Stimulated activated naive B cell treated with anti-CD40 and anti-IgM and Interleukin-4, amounts not matched to agents 10 μg/mL and 1 μg/mL and 100 μg/mL, for 72 hours (primary cell): ENCODE data around the gene LMCD1.

ENCODE experiments used
- ATAC-seq, 2 donors: fragments of 150-1000 bp; cut with Tn5 transposase; replicated peaks; 2 replicates each; pipeline ENCODE4 v1.10.0; 2021; ENCODE audit warnings: moderate library complexity in 1 of 2
- DNase-seq: peaks from one replicate; pipeline ENCODE4 v3.0.0; 2021
- H3K27ac Mint-ChIP-seq: one replicate; pipeline ENCODE4 v1.8.0; 2022; ENCODE audit warnings: mild to moderate bottlenecking, mixed read lengths
- H3K27me3 Mint-ChIP-seq, 2 donors: one replicate each; pipeline ENCODE4 v1.8.0; 2022; ENCODE audit warnings: mixed read lengths in 2 of 2
- H3K36me3 Mint-ChIP-seq, 2 donors: one replicate each; pipeline ENCODE4 v1.8.0; 2022; ENCODE audit warnings: mixed read lengths in 2 of 2, mild to moderate bottlenecking in 1 of 2
- H3K4me1 Mint-ChIP-seq, 2 donors: one replicate each; pipeline ENCODE4 v1.8.0; 2022; ENCODE audit warnings: mixed read lengths in 2 of 2, mild to moderate bottlenecking in 1 of 2
- H3K4me3 Mint-ChIP-seq, 2 donors: one replicate each; pipeline ENCODE4 v1.8.0; 2022; ENCODE audit warnings: mild to moderate bottlenecking in 2 of 2, mixed read lengths in 2 of 2, moderate library complexity in 1 of 2
- H3K9me3 Mint-ChIP-seq, 2 donors: one replicate each; pipeline ENCODE4 v1.8.0; 2022; ENCODE audit warnings: mixed read lengths in 2 of 2, mild to moderate bottlenecking in 1 of 2

Gene LMCD1

DNA sequence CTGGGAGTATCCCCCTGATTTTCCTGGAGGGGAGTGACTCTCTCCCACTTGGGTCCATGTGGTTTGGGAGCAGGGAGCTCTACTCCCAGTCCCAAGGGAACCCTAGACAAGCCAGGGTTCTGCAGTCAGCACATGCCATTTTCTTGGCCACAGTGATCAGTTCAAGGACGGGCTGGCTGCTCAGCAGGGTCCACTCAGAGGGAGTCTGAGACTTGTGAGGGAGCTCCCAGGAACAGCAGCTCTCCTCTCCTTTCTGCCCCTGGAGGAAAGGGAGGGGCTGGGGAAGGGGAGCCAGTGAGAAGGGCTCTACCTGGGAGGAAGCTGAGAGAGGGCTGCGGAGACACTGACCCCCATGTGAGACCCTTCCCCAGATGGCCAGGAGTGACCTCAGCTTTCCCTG lies 29.1 kb upstream of the LMCD1 start:
- Mint-ChIP-seq H3K9me3 (no peaks in the 10 kb centered on the region), H3K36me3 (no peaks in the 10 kb centered on the region), H3K4me3 (no peak overlapping the region), H3K27ac (no peak overlapping the region), H3K4me1 (no peaks in the 10 kb centered on the region), H3K27me3 (peaks cover 0 to 4% of the 10 kb centered on the region in 2 donors)
- DNase-seq (no peak), ATAC-seq (no peak)

DNA sequence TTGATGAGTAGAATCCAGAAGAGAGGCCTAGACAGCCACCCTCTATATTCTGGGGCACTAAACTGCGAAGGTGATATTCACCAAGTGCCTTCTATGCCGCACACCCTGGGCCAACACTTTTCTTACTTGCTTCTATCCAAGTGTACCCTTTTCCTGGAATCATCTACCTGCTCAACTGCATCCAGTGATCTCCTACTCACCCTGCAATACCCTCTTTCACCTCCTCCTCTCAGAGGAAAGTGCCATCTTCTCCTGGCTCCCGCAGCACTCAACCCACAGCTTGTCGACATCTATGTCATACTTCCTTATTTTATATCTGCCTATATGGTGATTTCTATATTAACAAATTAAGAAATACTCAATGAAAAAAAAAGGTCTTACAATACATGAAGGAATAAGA lies 28.6 kb upstream of the LMCD1 start:
- H3K27me3 Mint-ChIP-seq: peaks cover 0 to 4% of the 10 kb centered on the region in 2 donors
- no peaks in the 10 kb centered on the region for H3K4me1 Mint-ChIP-seq
- ATAC-seq: no peak
- H3K27ac Mint-ChIP-seq: no peak overlapping the region
- H3K36me3 Mint-ChIP-seq: no peaks in the 10 kb centered on the region
- no peak for DNase-seq
- no peak overlapping the region for H3K4me3 Mint-ChIP-seq
- no peaks in the 10 kb centered on the region for H3K9me3 Mint-ChIP-seq

GRCh38 chr3:8473990-8474389 lies 27.6 kb upstream of the LMCD1 start:
- no peak overlapping the region for H3K4me3 Mint-ChIP-seq
- peaks cover 0 to 4% of the 10 kb centered on the region in 2 donors for H3K27me3 Mint-ChIP-seq
- no peaks in the 10 kb centered on the region for H3K4me1 Mint-ChIP-seq
- DNase-seq (no peak), ATAC-seq (no peak)
- H3K9me3 Mint-ChIP-seq: no peaks in the 10 kb centered on the region
- no peaks in the 10 kb centered on the region for H3K36me3 Mint-ChIP-seq
- H3K27ac Mint-ChIP-seq: no peak overlapping the region

DNA sequence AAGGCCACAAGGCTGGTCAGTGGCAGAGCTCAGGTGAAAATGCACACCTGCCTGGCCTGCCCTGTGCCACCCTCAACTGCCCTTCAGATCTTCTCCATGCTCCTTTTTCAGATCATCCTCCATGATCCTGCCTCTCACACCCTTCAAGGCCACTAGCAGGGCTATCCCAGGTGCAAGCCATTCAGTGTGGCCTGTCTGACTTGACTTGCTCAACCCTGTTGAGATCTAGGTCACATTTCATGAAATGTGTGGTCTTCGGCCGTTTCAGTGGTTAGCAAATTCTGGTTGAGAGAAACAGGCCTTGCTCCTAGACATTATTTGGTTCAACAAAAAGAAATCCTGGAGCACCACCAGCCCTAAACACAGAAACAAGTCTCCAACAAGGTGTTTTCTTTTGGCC lies 26.6 kb upstream of the LMCD1 start:
- Mint-ChIP-seq H3K27me3 (peaks cover 0 to 4% of the 10 kb centered on the region in 2 donors), H3K27ac (no peak overlapping the region), H3K9me3 (no peaks in the 10 kb centered on the region), H3K36me3 (no peaks in the 10 kb centered on the region), H3K4me3 (no peak overlapping the region), H3K4me1 (no peaks in the 10 kb centered on the region)
- no peak for ATAC-seq
- DNase-seq: no peak

GRCh38 chr3:8480699-8481098 lies 20.9 kb upstream of the LMCD1 start:
- Mint-ChIP-seq H3K36me3 (no peaks in the 10 kb centered on the region), H3K27me3 (peaks cover 0 to 2% of the 10 kb centered on the region in 2 donors), H3K4me1 (no peaks in the 10 kb centered on the region), H3K27ac (no peak overlapping the region), H3K4me3 (no peak overlapping the region), H3K9me3 (peaks cover 0 to 2% of the 10 kb centered on the region in 2 donors)
- DNase-seq (no peak), ATAC-seq (no peak)

DNA sequence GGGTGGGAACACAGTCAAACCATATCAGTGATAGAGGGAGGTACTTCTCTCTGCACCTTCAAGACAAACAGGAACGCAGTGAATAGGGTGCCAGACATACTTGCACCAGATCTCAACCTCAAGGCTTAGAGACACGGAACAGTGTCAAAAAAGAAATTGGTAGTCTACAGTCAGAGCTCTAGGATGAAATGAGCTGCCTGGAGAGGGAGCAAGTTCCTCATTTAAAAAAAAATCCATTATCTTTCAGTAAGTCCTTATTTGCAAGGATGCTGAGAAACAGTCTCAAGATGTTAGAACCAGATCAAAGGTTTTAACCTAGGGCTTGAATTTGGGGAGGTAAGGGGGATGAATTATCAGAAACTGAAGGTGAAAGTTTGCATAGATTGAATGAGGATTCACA lies 20.2 kb upstream of the LMCD1 start:
- Mint-ChIP-seq H3K36me3 (no peaks in the 10 kb centered on the region), H3K4me1 (no peaks in the 10 kb centered on the region), H3K27me3 (no peaks in the 10 kb centered on the region), H3K27ac (no peak overlapping the region), H3K9me3 (peaks cover 0 to 2% of the 10 kb centered on the region in 2 donors), H3K4me3 (no peak overlapping the region)
- DNase-seq: no peak
- ATAC-seq: no peak

- Mint-ChIP-seq H3K36me3 (no peaks in the 10 kb centered on the region), H3K4me3 (no peak overlapping the region), H3K9me3 (peaks cover 0 to 2% of the 10 kb centered on the region in 2 donors), H3K27ac (no peak overlapping the region), H3K27me3 (no peaks in the 10 kb centered on the region), H3K4me1 (no peaks in the 10 kb centered on the region)
- DNase-seq: no peak
- ATAC-seq: no peak
Measured at GRCh38 chr3:8482263-8482662, 19.4 kb upstream of the LMCD1 start.

DNA sequence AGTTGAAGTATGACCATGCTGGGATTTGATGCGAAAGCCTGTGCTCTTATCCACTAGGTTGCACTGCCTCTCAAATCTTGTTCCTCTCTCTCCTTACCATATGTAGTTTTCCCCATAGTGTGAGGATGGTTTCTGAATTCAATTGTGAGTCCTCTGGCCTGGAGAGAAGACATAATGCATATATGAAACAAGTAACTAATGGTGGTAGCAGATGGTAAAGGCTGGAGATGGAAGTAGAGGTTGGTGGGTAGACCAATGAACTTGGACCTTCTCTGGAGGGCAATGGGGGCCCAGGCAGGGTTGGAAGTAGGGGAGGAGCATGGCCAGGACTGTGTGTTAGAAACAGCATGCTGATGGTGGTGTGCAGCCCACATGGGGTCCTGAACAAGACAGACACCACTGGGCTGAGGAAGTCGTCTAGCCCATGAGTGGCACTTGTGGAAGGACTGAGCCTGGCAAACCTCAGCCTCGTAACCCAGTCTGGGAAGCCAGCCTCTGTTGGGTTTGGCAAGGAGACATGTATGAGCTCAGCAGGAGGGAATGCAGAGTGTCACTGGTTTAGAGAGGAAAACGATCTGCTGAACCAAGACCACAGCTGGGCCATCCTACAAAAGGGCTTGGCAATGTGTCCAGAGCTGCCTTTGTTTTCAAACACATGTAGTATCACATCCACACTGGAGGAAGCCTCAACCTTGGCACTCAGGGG lies 18.5 kb upstream of the LMCD1 start:
- H3K4me3 Mint-ChIP-seq: no peak overlapping the region
- peaks cover 2 to 3% of the 10 kb centered on the region in 2 donors for H3K9me3 Mint-ChIP-seq
- no peak overlapping the region for H3K27ac Mint-ChIP-seq
- H3K36me3 Mint-ChIP-seq: no peaks in the 10 kb centered on the region
- ATAC-seq (no peak), DNase-seq (no peak)
- H3K4me1 Mint-ChIP-seq: no peaks in the 10 kb centered on the region
- no peaks in the 10 kb centered on the region for H3K27me3 Mint-ChIP-seq

GRCh38 chr3:8484409-8485140 lies 17.0 kb upstream of the LMCD1 start:
- ATAC-seq (no peak), DNase-seq (no peak)
- H3K9me3 Mint-ChIP-seq: peaks cover 2 to 3% of the 10 kb centered on the region in 2 donors
- no peaks in the 10 kb centered on the region for H3K4me1 Mint-ChIP-seq
- H3K4me3 Mint-ChIP-seq: no peak overlapping the region
- H3K27me3 Mint-ChIP-seq: no peaks in the 10 kb centered on the region
- H3K36me3 Mint-ChIP-seq: no peaks in the 10 kb centered on the region
- no peak overlapping the region for H3K27ac Mint-ChIP-seq

- peaks cover 2 to 3% of the 10 kb centered on the region in 2 donors for H3K9me3 Mint-ChIP-seq
- no peak for DNase-seq
- no peak overlapping the region for H3K4me3 Mint-ChIP-seq
- ATAC-seq: no peak
- no peaks in the 10 kb centered on the region for H3K4me1 Mint-ChIP-seq
- no peak overlapping the region for H3K27ac Mint-ChIP-seq
- H3K36me3 Mint-ChIP-seq: no peaks in the 10 kb centered on the region
- no peaks in the 10 kb centered on the region for H3K27me3 Mint-ChIP-seq
Measured at GRCh38 chr3:8485141-8485870, 16.3 kb upstream of the LMCD1 start.

GRCh38 chr3:8485943-8486342 lies 15.7 kb upstream of the LMCD1 start:
- H3K4me1 Mint-ChIP-seq: no peaks in the 10 kb centered on the region
- H3K4me3 Mint-ChIP-seq: no peak overlapping the region

GRCh38 chr3:8486434-8486833 lies 15.2 kb upstream of the LMCD1 start:
- no peak for ATAC-seq

More at GRCh38 chr3:8485943-8486342, 15.7 kb upstream of the LMCD1 start:
- Mint-ChIP-seq H3K36me3 (no peaks in the 10 kb centered on the region), H3K27ac (no peak overlapping the region), H3K27me3 (peaks cover 0 to under 1% of the 10 kb centered on the region in 2 donors), H3K9me3 (peaks cover 2 to 3% of the 10 kb centered on the region in 2 donors)
- no peak for ATAC-seq
- DNase-seq: no peak

GRCh38 chr3:8486936-8487335 lies 14.7 kb upstream of the LMCD1 start:
- DNase-seq: no peak
- Mint-ChIP-seq H3K27me3 (peaks cover 3 to 6% of the 10 kb centered on the region in 2 donors), H3K4me3 (no peak overlapping the region), H3K9me3 (peaks cover 2 to 3% of the 10 kb centered on the region in 2 donors), H3K36me3 (no peaks in the 10 kb centered on the region), H3K4me1 (no peaks in the 10 kb centered on the region), H3K27ac (no peak overlapping the region)
- no peak for ATAC-seq

More at GRCh38 chr3:8486434-8486833, 15.2 kb upstream of the LMCD1 start:
- Mint-ChIP-seq H3K27ac (no peak overlapping the region), H3K4me1 (no peaks in the 10 kb centered on the region), H3K9me3 (peaks cover 2 to 3% of the 10 kb centered on the region in 2 donors), H3K36me3 (no peaks in the 10 kb centered on the region), H3K27me3 (peaks cover under 1 to 3% of the 10 kb centered on the region in 2 donors), H3K4me3 (no peak overlapping the region)
- no peak for DNase-seq

DNA sequence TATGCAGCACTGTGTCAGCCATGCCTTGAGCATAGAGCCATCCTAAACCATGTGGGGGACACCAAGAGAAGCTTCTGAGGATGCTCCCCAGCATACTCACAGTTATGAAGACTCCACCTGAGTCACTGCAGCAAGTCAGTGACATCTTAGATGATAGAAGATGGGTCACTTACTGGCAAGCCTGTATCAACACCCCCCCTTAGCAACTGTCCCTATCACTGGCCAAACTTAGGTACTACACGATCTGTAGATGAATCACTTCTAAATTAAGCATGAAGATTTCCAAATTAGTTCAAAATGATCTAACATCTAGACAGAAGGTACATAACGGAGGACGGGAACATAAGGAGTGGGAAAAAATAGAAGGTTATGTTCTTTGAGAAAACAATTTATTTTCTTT lies 13.2 kb upstream of the LMCD1 start:
- Mint-ChIP-seq H3K9me3 (peaks cover 2 to 3% of the 10 kb centered on the region in 2 donors), H3K27me3 (peaks cover 10 to 11% of the 10 kb centered on the region in 2 donors), H3K36me3 (no peaks in the 10 kb centered on the region), H3K4me3 (no peak overlapping the region), H3K27ac (no peak overlapping the region), H3K4me1 (no peaks in the 10 kb centered on the region)
- ATAC-seq (peak; percentile 27 to 41), DNase-seq (no peak)
